Endothelial cell of umbilical vein (primary cell): ENCODE results near the gene ABCB10. TPM values are rescaled to one million over a fixed set of nuclear protein-coding genes. Genes with fewer than 3 reads are reported as not detected.
"Not testable (repeated sequence)": the region's sequence is repeated elsewhere in the genome, so short reads cannot be mapped to it uniquely, and the experiment has no call there.

ENCODE experiments used
- BruUV-seq: library from RNA; stranded (reverse); fragments of 400-500 nt; replicated peaks from 2 replicates; lab custom pipeline; 2021; lab: Mats Ljungman, UMichigan
- CTCF ChIA-PET: fragments of 300-600, 350-600 bp; sonication (Branson Sonifier 250); formaldehyde crosslinking; loops from one replicate; lab custom pipeline; 2021; ENCODE audit warnings: antibody characterized with exemption, inconsistent platforms; lab: Charles Lee
- POLR2A ChIA-PET: fragments of 300-600, 350-600 bp; sonication (Branson Sonifier 250); formaldehyde crosslinking; loops from one replicate; lab custom pipeline; 2021; ENCODE audit warnings: antibody characterized with exemption, inconsistent platforms; lab: Charles Lee
- DNase-seq: peaks from one replicate; pipeline ENCODE4 v3.0.0-alpha.2; 2011; ENCODE audit warnings: low read depth, low spot score
- FAIRE-seq: peaks from 2 replicates; lab custom pipeline; 2011; peaks lifted over from hg19 to GRCh38; lab: Jason Lieb, UNC
- H2AFZ ChIP-seq: 2 replicates; pipeline ENCODE4 v1.6.0; 2012; ENCODE audit warnings: low read depth, low read length, control low read depth, inconsistent platforms
- H3K27ac ChIP-seq: 2 replicates; pipeline ENCODE4 v1.5.1; 2011; ENCODE audit warnings: low read depth, mild to moderate bottlenecking, control low read depth, low read length, moderate library complexity; ENCODE audit not compliant: insufficient read depth
- H3K27me3 ChIP-seq, 2 experiments: 2 replicates each; pipeline versions ENCODE4 v1.6.0 to v1.6.1; 2011; ENCODE audit warnings: low read length in 2 of 2, mixed read lengths in 1 of 2; ENCODE audit not compliant: control insufficient read depth in 2 of 2, insufficient read depth in 2 of 2
- H3K36me3 ChIP-seq, 2 experiments: 2 replicates in 1 of 2; 3 replicates in 1 of 2; pipeline ENCODE4 v1.5.1; 2011; ENCODE audit warnings: low read length in 2 of 2, mild to moderate bottlenecking in 1 of 2, moderate library complexity in 1 of 2; ENCODE audit not compliant: control insufficient read depth in 2 of 2, insufficient read depth in 2 of 2; ENCODE audit errors: extremely low read depth in 1 of 2
- H3K4me1 ChIP-seq: 3 replicates; pipeline ENCODE4 v1.5.1; 2011; ENCODE audit warnings: mild to moderate bottlenecking, low read length; ENCODE audit not compliant: control insufficient read depth, insufficient read depth; ENCODE audit errors: extremely low read depth
- H3K4me2 ChIP-seq: 2 replicates; pipeline ENCODE4 v1.6.1; 2011; ENCODE audit warnings: low read length, control low read depth, mixed read lengths; ENCODE audit not compliant: insufficient read depth
- H3K4me3 ChIP-seq, 3 experiments: fragments of 200-600 bp in 1 of 3; sonication (generic), shearing (Covaris generic) in 1 of 3; replicated peaks in 1 of 3; 2 replicates each; pipeline ENCODE4 v1.5.1; 2011 to 2016; ENCODE audit warnings: control low read depth in 3 of 3, low read length in 3 of 3, mild to moderate bottlenecking in 2 of 3, inconsistent platforms in 1 of 3, low read depth in 1 of 3, moderate library complexity in 1 of 3; ENCODE audit not compliant: insufficient read depth in 1 of 3
- H3K79me2 ChIP-seq: 2 replicates; pipeline ENCODE4 v1.6.0; 2012; ENCODE audit warnings: low read length, inconsistent platforms; ENCODE audit not compliant: control insufficient read depth, insufficient read depth
- H3K9ac ChIP-seq: replicated peaks from 2 replicates; pipeline ENCODE3; 2011; ENCODE audit warnings: low read length, control low read depth; ENCODE audit not compliant: insufficient read depth; ENCODE audit errors: extremely low read depth
- H3K9me1 ChIP-seq: replicated peaks from 3 replicates; pipeline ENCODE4 v1.6.0; 2011; ENCODE audit warnings: mild to moderate bottlenecking, low read length; ENCODE audit not compliant: control insufficient read depth, insufficient read depth; ENCODE audit errors: extremely low read depth
- H3K9me3 ChIP-seq: replicated peaks from 2 replicates; pipeline ENCODE4 v1.5.1; 2012; ENCODE audit warnings: low read length, inconsistent platforms; ENCODE audit not compliant: control insufficient read depth, insufficient read depth
- H4K20me1 ChIP-seq: replicated peaks from 2 replicates; pipeline ENCODE3; 2011; ENCODE audit warnings: mild to moderate bottlenecking, low read length; ENCODE audit not compliant: control insufficient read depth, insufficient read depth; ENCODE audit errors: extremely low read depth
- CTCF ChIP-seq, 2 donors: IDR thresholded peaks; 1 replicate in 1 of 2; 2 replicates in 1 of 2; pipeline ENCODE4 v1.5.1; 2011; ENCODE audit warnings: low read length in 2 of 2, mild to moderate bottlenecking in 2 of 2, moderate library complexity in 2 of 2, control low read depth in 1 of 2, inconsistent platforms in 1 of 2, low read depth in 1 of 2; ENCODE audit not compliant: insufficient read depth in 1 of 2; ENCODE audit errors: extremely low read depth in 1 of 2
- EZH2 ChIP-seq: IDR thresholded peaks from 2 replicates; pipeline ENCODE4 v1.6.1; 2012; ENCODE audit warnings: borderline replicate concordance, low read depth, mild to moderate bottlenecking, moderate library complexity, low read length, inconsistent platforms; ENCODE audit not compliant: severe bottlenecking
- FOS ChIP-seq: IDR thresholded peaks from 2 replicates; pipeline ENCODE4 v1.6.1; 2011; ENCODE audit warnings: mild to moderate bottlenecking, low read length, moderate library complexity, borderline replicate concordance; ENCODE audit not compliant: insufficient read depth
- GATA2 ChIP-seq: IDR thresholded peaks from 2 replicates; pipeline ENCODE4 v1.7.0; 2011; ENCODE audit warnings: low read depth, mild to moderate bottlenecking, moderate library complexity, mixed read lengths, low read length; ENCODE audit not compliant: insufficient read length, insufficient read depth
- JUN ChIP-seq: IDR thresholded peaks from 2 replicates; pipeline ENCODE4 v1.6.1; 2011; ENCODE audit warnings: borderline replicate concordance, low read depth; ENCODE audit not compliant: insufficient read length, insufficient read depth
- MAX ChIP-seq: IDR thresholded peaks from 2 replicates; pipeline ENCODE4 v1.6.1; 2011; ENCODE audit not compliant: insufficient read depth, insufficient read length
- MYC ChIP-seq: IDR thresholded peaks from one replicate; pipeline ENCODE4 v1.6.1; 2011; ENCODE audit warnings: mild to moderate bottlenecking, low read depth, low read length
- POLR2A ChIP-seq: IDR thresholded peaks from 2 replicates; pipeline ENCODE4 v1.6.1; 2012; ENCODE audit warnings: low read depth, mild to moderate bottlenecking, control low read depth, low read length
- POLR2AphosphoS5 ChIP-seq: IDR thresholded peaks from 2 replicates; pipeline ENCODE4 v1.6.1; 2012; ENCODE audit warnings: low read depth, mild to moderate bottlenecking, control low read depth, low read length, moderate library complexity; ENCODE audit not compliant: insufficient read depth
- dilution Hi-C: fragments of 300-500 bp; cut with MboI; formaldehyde crosslinking; loops from one replicate; pipeline ENCODE4 v1.15.0; 2019; ENCODE audit warnings: low sequenced_read_pairs; ENCODE audit not compliant: extremely low pct_ligation_motif_present
- intact Hi-C: fragments of 100-400 bp; cut with micrococcal nuclease; formaldehyde crosslinking; loops from one replicate; pipeline ENCODE4 v1.10.0; 2022
- polyA plus RNA-seq, 4 experiments: library from polyadenylated mRNA; depleted of rRNA in 3 of 4; stranded (reverse) in 3 of 4; unstranded in 1 of 4; fragments of >200 nt; gene quantifications; 2 replicates each; pipeline versions ENCODE4 v1.2.1 to v1.2.3, GENCODE V29; 2011 to 2012; ENCODE audit warnings: missing spikeins in 1 of 4
- total RNA-seq: library from RNA; stranded (reverse); gene quantifications from 2 replicates; pipeline ENCODE4 v1.2.3, GENCODE V29; 2021

ABCB10 gene
- total and polyA plus RNA-seq, 2 donors (not counting 3 experiments of a cell fraction or from before 2014, with no cell fraction given) = 6.0 to 19.4 TPM

GRCh38 chr1:229561141-229561540, 2.6 kb upstream of the ABCB10 start:
- intact Hi-C loops = no loop called here
- POLR2A ChIA-PET = no interaction called here

GRCh38 chr1:229560124-229560523, 1.6 kb upstream of the ABCB10 start:
- H3K4me2 ChIP-seq, POLR2A ChIA-PET, H3K36me3 ChIP-seq, H3K9me1 ChIP-seq, H2AFZ ChIP-seq, intact Hi-C loops, H3K27me3 ChIP-seq, BruUV-seq, FAIRE-seq, dilution Hi-C loops, H3K4me3 ChIP-seq, H3K9ac ChIP-seq, H3K27ac ChIP-seq, H4K20me1 ChIP-seq, DNase-seq, H3K9me3 ChIP-seq: not testable (repeated sequence)
- Histone ChIP-seq H3K4me1 (peaks cover 15% of the 10 kb centered on the region), H3K79me2 (peaks cover 26% of the 10 kb centered on the region)
- CTCF ChIA-PET = interaction anchor here (2.5 to 3.4 kb wide), 2 partner anchors 65 to 67 kb away, joined by 6 to 69 read pairs; partner anchors contain the start of genes TAF5L and URB2

More at GRCh38 chr1:229561141-229561540, 2.6 kb upstream of the ABCB10 start:
- Histone ChIP-seq H3K27me3 (no peaks in the 10 kb centered on the region), H3K4me2 (no peak overlapping the region), H4K20me1 (no peaks in the 10 kb centered on the region), H3K9ac (no peak overlapping the region), H3K9me1 (no peaks in the 10 kb centered on the region), H3K4me3 (no peak overlapping the region), H3K79me2 (peaks cover 18% of the 10 kb centered on the region), H3K9me3 (no peaks in the 10 kb centered on the region), H3K36me3 (no peaks in the 10 kb centered on the region), H2AFZ (no peak overlapping the region), H3K4me1 (peaks cover 15% of the 10 kb centered on the region), H3K27ac (no peak overlapping the region)
- FAIRE-seq = no peak
- TF ChIP-seq POLR2AphosphoS5 = no peak
- no peak for TF ChIP-seq MYC
- no peak for TF ChIP-seq CTCF (IDR thresholded peaks at IDR 0.05; ENCODE audit: extremely low read depth in 1 of 2, insufficient read depth in 1 of 2, low read depth in 1 of 2, low read length in 2 of 2)
- no peak for TF ChIP-seq JUN
- no peak for TF ChIP-seq POLR2A
- no peak for TF ChIP-seq EZH2
- TF ChIP-seq GATA2 = no peak
- no peak for TF ChIP-seq MAX
- TF ChIP-seq FOS = no peak
- CTCF ChIA-PET = interaction anchor here (2.5 kb wide), 1 partner anchor 66 kb away, joined by 6 read pairs; no protein-coding TSS in a partner anchor
- dilution Hi-C loops = no loop called here
- no peak for DNase-seq
- no TSS peak for BruUV-seq
